Ecto neural progenitor cell (in vitro differentiated cells): ENCODE results near the gene EHD4.

Source experiments
- DNase-seq: peaks from one replicate; pipeline ENCODE4 v3.0.0-alpha.2; 2018; ENCODE audit warnings: low spot score

EHD4 gene

GRCh38 chr15:41972253-41973242 lies at the start of gene EHD4:
EHD4 (minus strand) TSS chr15:41972557; CDS start chr15:41972494, 63 bp downstream.
- DNase-seq = peak; percentile 98

GRCh38 chr15:42021593-42021992 lies 49.2 kb upstream of the EHD4 start:
- DNase-seq = no peak

- DNase-seq = no peak
Measured at GRCh38 chr15:42020713-42021273, 48.4 kb upstream of the EHD4 start, which contains the start of gene PLA2G4E. PLA2G4E (minus strand) TSS chr15:42021042; CDS start chr15:42021030, 12 bp downstream.

GRCh38 chr15:42018306-42019224 lies 46.2 kb upstream of the EHD4 start:
- DNase-seq = no peak

- DNase-seq = no peak
Measured at GRCh38 chr15:42016971-42017370, 44.6 kb upstream of the EHD4 start.

- DNase-seq = no peak
Measured at GRCh38 chr15:42014406-42014805, 42.0 kb upstream of the EHD4 start.

- no peak for DNase-seq
Measured at GRCh38 chr15:42012928-42013482, 40.6 kb upstream of the EHD4 start.

GRCh38 chr15:42012241-42012640 lies 39.9 kb upstream of the EHD4 start:
- no peak for DNase-seq

- DNase-seq = no peak
Measured at GRCh38 chr15:42011074-42011473, 38.7 kb upstream of the EHD4 start.

- no peak for DNase-seq
Measured at GRCh38 chr15:42010434-42010833, 38.1 kb upstream of the EHD4 start.

GRCh38 chr15:42009474-42009873 lies 37.1 kb upstream of the EHD4 start:
- DNase-seq = no peak

- DNase-seq = no peak
Measured at GRCh38 chr15:42009022-42009421, 36.7 kb upstream of the EHD4 start.

GRCh38 chr15:42007386-42007785 lies 35.0 kb upstream of the EHD4 start:
- no peak for DNase-seq

- no peak for DNase-seq
Measured at GRCh38 chr15:42002333-42002732, 30.0 kb upstream of the EHD4 start.

GRCh38 chr15:42001236-42001635 lies 28.9 kb upstream of the EHD4 start:
- no peak for DNase-seq

GRCh38 chr15:41999290-42000285 lies 27.2 kb upstream of the EHD4 start:
- no peak for DNase-seq

- no peak for DNase-seq
Measured at GRCh38 chr15:41997845-41998244, 25.5 kb upstream of the EHD4 start.

- no peak for DNase-seq
Measured at GRCh38 chr15:41996921-41997592, 24.7 kb upstream of the EHD4 start.

- DNase-seq = no peak
Measured at GRCh38 chr15:41996376-41996775, 24.0 kb upstream of the EHD4 start.

- no peak for DNase-seq
Measured at GRCh38 chr15:41995476-41995855, 23.1 kb upstream of the EHD4 start.
